Measurements from ENCODE around the gene SEMA4F. TPM values are rescaled to one million over a fixed set of nuclear protein-coding genes. Genes with fewer than 3 reads are reported as not detected.
"Not testable (repeated sequence)": the region's sequence is repeated elsewhere in the genome, so short reads cannot be mapped to it uniquely, and the experiment has no call there.

SEMA4F gene
- total RNA-seq: 7.5 and 10.6 TPM in 2 replicates

DNA sequence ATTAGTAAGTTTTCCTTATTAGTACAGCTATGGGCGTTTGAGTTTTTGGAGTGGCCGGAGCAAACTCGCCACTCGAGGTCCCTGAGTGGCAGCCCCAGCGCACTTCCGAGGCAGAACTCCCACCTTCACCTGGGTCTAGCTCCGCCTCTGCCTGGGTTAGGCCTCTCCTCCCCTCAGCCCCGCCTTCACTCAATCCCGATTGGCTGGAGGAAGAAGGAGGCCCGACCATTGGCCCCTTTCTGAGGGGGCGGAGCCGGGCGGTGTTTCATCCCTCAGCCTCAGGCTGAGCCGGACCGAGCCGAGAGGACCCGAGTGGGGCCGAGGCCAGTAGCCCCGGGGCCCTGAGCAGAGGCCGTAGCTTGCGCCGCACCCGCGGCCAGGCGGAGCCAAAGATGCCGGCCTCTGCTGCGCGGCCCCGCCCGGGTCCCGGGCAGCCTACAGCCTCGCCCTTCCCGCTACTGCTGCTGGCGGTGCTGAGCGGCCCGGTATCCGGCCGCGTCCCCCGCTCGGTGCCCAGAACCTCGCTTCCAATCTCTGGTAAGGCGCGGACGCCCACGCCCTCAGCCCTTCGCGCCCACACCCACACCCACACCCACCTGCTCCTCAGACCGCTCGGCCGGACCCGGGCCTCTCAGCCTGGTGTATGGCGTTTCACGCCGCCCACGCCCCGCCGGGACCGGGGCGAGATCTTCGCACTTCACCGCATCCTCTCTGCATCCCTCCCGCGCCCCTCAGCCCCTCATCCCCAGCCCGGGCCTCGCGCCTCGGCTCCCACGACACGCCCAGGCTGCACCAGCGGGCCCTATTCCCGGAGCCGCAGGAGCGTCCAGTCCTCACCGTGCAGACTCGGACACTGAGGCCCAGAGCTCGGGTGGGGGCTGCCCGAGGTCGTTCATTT lies at the start of gene SEMA4F:
Gene SEMA4F (plus strand): TSS at position 263 of the 898 bp plus-strand sequence. CDS start 130 bp downstream, at position 393.
- peak; percentile 90 for DNase-seq (ENCODE audit: low read depth)

DNA sequence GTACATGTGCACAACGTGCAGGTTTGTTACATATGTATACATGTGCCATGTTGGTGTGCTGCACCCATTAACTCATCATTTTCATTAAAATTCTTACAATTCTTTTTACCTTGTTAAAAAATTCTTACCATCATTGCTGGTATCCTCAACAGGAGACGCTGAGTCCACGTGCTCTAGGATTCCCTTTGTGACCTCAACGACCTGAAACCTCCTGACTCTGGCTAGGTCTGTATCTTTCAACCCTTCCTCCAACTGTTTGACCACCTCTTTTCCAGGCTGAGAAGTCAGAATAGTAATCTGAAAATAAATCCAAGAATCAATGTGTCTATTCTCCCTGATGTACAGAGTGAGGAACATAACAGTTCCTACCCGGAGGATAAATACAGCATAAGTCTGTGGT lies 47.1 kb upstream of the SEMA4F start:
- DNase-seq (ENCODE audit: low read depth): no peak

DNA sequence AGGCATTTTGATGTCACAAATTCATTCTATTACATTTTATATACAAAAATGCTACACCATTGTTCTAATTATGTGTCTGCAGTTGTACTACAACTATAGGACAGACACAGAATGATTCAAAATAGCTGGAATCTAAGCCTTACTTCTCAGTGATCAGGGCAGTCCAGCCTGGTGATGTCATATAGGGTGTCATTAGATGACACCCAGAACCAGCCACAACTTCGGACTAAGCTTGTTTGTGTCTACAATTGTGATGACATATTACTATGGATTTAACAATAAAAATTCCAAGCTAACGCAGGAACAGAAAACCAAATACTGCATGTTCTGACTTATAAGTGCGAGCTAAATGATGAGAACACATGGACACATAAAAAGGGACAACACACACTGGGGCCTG lies 36.9 kb upstream of the SEMA4F start:
- DNase-seq (ENCODE audit: low read depth): no peak

- no peak for DNase-seq (ENCODE audit: low read depth)
Measured at GRCh38 chr2:74618410-74619083, 35.5 kb upstream of the SEMA4F start.

DNA sequence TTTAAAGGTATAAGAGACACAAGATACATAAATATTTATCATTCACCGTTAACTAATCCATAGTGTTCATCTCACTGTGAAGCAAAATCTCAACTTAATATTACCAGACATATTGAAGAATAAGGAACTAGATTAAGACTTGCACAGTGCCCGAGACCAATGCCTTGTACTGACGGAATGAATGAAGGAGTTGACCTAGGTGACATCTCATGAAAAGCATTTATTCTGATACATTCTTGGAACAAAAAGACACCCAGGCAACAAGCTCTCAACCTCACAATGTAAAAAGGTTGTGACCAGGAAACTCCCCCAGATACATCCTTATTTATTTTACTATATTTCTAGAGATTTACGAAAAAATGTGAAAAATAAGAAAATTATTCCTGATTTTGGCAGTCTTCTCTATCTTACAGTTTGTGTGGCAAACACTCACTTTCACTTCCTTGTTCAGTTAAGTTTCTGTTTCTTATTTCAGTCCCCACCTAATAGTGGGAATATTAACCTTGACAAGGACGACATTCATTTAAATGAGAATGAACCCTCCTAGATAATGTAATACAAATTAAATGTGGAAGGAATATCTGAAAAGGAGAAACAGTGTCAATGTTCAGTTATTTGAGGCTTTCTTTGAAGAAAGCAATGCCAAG lies 34.3 kb upstream of the SEMA4F start:
- DNase-seq (ENCODE audit: low read depth): no peak

GRCh38 chr2:74620671-74621070 lies 33.4 kb upstream of the SEMA4F start:
- DNase-seq (ENCODE audit: low read depth): no peak

DNA sequence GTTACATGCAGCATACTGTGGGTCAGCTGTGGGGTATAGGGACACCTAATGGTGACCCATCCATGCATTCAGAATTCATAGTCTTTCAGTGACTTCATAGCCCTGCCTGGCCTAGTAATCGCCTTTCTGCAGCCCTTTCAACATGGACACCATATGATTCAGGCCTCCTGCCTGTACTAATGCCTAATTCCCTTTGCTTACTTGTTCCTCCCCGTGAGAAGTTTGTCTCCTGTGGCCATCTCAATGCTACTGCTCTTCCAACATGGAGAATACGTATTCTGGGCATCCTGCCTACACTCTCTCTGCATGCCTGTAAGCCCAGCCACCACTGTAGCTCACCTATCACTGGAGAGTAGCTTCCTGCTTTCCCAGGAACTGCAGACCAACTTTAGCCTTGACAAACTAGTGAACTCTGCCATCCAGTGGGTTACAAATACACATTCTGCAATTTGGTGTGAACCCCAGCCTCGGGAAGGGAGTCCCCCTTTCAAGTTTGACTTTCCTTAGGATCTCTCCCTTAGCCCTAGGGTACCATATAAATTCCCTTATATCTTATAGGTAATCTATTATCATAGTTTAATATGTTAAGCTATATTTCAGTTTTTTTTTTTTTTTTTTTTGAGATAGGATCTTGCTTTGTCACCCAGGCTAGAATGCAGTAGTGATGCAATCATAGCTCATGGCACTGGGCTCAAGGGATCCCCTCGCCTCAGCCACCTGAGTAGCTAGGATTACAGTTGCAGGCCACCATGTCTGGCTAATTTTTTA lies 28.2 kb upstream of the SEMA4F start:
- no peak for DNase-seq (ENCODE audit: low read depth)

GRCh38 chr2:74628538-74629105 lies 25.4 kb upstream of the SEMA4F start:
- DNase-seq (ENCODE audit: low read depth): no peak

DNA sequence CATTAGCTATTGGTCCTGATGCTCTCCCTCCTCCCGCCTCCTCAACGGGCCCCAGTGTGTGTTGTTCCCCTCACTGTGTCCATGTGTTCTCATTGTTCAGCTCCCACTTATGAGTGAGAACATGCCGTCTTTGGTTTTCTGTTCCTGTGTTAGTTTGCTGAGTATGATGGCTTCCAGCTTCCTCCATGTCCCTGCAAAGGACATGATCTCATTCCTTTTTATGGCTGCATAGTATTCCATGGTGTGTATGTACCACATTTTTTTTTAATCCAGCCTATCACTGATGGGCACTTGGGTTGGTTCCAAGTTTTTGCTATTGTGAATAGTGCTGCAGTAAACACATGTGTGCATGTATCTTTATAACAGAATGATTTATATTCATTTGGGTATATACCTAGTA lies 23.6 kb upstream of the SEMA4F start:
- not testable (repeated sequence) for DNase-seq (ENCODE audit: low read depth)

DNA sequence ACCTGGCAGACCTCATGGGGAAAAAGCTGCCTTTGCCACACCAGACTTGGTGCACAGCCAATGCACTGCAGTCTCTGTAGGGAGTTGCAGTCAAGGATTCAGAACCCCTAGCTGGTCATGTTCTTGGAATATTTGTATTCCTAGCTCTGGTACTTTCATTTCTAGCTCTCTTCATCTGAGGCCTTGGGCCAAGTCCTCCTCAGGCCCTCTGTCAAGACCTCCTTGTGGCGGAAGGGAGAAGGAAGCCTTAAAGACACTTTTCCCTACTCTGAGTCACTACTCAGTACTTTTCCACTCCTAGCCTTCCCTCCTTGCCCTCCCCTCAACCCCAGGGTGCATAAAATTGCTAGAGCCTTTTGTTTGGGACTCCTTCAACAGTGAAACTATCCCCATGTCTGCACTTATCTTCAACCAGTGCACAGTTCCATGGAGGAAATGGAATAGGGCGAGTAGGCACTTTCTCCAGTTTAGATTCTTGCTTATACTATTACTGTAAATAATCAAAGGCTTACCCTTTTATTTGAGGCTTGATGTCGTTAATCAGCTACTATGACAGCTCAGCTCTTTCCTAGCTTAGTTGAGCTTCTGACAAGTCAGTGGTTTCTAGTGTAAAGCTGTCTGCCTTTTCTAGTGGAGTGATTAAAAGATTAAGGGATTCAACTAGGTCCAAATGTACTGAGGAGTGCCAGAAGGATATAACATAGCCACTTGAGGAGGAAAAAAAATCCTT lies 21.7 kb upstream of the SEMA4F start:
- DNase-seq (ENCODE audit: low read depth): peak; percentile 62

- no peak for DNase-seq (ENCODE audit: low read depth)
Measured at GRCh38 chr2:74632939-74633312, 21.1 kb upstream of the SEMA4F start.

GRCh38 chr2:74639550-74639949 lies 14.5 kb upstream of the SEMA4F start:
- no peak for DNase-seq (ENCODE audit: low read depth)

DNA sequence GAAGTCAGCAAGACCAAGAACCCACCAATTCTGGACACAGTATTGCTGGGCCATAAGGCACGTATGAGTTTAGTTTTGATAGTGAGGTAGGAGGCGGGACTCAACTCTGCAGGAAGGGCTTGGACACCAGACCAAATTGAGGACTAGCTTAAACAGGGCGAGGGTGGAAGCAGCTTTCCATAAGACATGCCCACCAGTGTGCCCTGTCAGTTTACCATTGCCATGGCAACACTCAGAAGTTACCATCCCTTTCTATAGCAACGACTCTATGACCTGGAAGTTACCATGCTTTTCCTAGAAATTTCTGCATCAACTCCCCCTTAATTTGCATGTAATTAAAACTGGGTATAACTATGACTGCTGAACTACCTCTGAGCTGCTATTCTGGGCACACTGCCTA lies 8.7 kb upstream of the SEMA4F start:
- no peak for DNase-seq (ENCODE audit: low read depth)

DNA sequence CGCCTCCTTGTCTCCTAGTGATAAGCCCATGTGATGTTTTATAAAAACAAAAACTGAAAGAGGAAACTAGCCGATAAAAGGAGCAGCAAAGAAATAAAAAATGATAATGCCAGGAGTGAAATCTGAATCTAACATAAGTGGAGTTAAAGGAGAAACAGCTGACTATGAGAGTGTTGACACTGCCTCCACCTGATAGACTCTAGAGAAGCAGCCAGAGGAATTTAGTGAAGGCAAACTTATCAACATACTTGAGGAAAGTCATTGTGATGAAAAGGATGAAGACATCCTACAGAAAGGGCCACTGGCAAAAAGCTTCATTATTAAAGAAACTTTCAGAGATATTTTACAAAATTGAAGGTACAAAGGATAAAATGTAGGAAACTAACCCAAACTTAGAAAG lies 7.8 kb upstream of the SEMA4F start:
- no peak for DNase-seq (ENCODE audit: low read depth)

DNA sequence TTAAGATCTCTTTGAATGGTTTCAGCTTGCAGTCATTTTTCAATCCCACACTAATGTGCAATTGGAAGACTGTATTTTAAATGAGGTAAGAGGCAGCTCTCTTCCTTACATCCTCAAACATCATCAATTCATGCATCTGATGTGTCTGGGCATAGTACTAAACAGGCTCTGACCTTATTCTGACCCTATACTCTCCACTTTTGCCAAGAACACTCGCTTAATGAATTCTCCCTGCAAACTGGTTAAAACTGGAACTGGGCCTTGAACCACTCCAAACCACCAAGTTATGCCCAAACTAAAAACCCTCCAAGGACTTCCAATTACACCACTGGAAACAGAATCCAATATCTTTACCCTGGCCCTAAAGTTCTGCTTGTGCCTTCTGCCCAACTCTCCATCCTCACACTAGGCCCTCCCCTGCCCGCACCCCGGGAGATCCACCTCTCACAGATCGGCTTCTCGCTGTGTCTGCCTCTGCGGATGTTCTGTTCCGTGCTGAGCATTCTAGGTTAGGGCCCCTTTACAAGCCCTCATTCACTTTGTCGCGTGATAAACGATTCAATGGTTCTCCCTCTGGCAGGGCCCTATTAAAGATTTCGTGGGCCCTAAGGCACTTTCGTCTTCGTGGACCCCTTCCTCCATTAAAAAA lies 7.1 kb upstream of the SEMA4F start:
- peak; percentile 3 for DNase-seq (ENCODE audit: low read depth)

DNA sequence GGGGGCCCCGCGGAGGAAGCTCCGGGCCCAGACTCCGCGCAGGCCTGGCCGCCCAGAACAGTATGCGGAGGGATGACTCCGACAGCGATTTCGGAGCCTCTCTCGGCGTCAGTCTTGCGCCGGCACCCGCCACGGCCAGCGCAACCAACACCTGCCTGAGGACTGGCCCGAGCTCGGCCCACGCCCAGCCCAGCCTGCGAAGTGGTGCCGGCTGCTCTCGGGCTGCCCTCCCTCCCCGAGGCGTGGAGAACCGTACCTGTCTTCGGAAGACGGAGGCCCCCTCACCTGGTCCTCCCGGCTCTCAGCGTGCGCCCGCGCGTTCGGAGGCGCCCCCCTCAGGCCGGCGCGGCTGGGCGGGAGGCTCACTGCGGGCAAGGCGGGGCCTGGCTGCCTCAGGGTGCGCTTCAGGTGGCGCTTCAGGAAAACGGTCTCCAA lies 6.0 kb upstream of the SEMA4F start, which contains the start of gene M1AP:
Gene M1AP (minus strand): TSS at position 322 of the 435 bp plus-strand sequence. CDS start 8,055 bp downstream, outside the sequence.
- no peak for DNase-seq (ENCODE audit: low read depth)

DNA sequence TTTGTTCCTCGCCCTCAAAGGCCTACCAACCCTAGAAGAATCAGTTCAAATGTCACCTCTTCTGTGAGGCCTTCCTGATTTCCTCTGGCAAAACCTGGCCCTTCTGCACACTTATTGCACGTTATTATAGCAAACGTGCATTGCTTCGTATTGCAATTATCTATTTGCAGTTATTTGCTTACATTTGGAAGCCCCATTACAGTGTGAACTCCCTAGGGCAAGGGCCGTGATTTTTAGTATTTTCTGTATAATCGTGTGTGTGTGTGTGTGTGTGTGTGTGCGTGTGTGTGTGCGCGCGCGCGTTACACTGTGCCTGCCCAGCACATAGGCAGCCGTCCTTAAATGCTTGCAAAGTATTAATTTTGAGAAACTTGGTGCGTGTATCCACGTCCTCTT lies 460 bp upstream of the SEMA4F start:
- DNase-seq (ENCODE audit: low read depth): no peak

GRCh38 chr2:74655579-74655978 lies 1.5 kb downstream of the SEMA4F start:
- no peak for DNase-seq (ENCODE audit: low read depth)

GRCh38 chr2:74658516-74658915 lies 4.5 kb downstream of the SEMA4F start:
- no peak for DNase-seq (ENCODE audit: low read depth)

DNA sequence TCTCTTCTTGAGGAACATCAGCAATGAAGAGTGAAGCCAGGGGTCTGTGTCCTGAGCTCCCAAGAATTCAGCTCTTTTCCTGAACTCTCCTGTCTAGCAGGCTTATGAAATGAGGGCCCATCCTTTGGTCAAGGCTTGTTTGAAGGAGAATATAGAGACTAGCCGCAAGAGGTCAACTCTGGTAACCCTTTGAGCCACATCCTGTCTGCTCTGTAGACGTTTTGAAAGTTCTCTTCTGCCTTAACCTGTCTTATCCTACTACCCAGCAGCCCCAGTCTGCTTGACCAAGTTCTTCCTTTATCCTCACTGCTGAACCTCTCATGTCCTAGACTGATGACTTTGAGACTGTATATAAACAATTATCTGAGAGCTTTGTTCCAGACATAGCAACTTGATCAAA lies 5.4 kb downstream of the SEMA4F start:
- DNase-seq (ENCODE audit: low read depth): no peak

Measured in renal cortical epithelial cell (primary cell).